ENCODE data around the gene PLCH2. TPM values are rescaled to one million over a fixed set of nuclear protein-coding genes. Genes with fewer than 3 reads are reported as not detected.

Gene PLCH2
- total RNA-seq, 2 donors from 2014 or later = 5.7 to 27.4 TPM

DNA sequence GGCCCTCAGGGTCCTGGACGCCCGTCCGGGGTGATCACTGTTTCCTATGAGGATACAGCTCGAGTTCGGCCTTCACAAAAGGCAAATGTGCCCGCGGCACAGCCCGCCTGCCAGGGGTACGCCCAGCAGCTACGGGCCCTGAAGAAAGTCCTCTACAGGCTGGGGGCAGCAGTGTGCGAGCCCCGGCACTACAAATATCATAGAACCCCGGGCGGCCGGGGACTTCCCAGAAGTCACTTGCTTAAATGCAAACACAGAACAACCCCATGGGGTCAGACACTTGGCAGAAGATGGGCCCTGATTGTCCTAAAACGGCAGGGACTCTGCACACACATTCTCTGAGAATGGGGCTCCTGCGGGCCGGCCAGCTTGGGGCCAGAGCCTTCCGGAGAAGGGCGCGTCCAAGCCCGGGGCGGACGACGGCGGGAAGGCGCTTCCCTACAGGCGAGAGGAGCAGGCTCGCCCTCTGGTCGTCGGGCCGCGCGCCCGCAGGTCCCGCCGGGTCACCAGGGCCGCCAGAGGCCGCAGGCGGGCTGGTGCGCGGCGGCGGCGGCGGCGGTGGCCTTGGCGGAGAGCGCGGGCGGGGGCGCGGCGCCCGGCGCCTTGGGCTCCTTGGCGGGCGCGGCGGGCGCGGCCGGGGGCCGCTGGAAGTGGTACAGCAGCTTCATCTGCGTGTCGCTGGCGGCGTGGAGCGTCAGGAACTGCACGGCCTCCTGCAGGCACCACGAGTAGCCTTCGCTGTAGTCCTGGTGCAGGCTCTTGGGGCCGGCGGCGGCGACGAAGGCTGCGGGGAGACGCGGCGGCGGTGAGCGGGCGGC is 53.1 kb downstream of the PLCH2 start:
- intact Hi-C loops (cut with DNase I) = no loop called here
- WGBS, 2 donors = 14% methylated on average over 62 of the region's 84 CpGs; no CpG with 5 or more reads in 1 of the 2 donors
- Histone ChIP-seq H3K27me3 (no peaks in the 10 kb centered on the region), H3K9me3 (no peaks in the 10 kb centered on the region), H3K4me3 (no peak overlapping the region), H3K36me3 (replicated peaks in 1 of 2; ENCODE audit: insufficient read depth in 1 of 2, low read depth in 2 of 2) (no peaks in the 10 kb centered on the region), H3K4me1 (peaks cover 64% of the 10 kb centered on the region), H3K27ac (no peak overlapping the region)
- DNase-seq (peak; percentile 30 to 63 (median 42)), ATAC-seq (no peak)
- TF ChIP-seq, protein P1, sequence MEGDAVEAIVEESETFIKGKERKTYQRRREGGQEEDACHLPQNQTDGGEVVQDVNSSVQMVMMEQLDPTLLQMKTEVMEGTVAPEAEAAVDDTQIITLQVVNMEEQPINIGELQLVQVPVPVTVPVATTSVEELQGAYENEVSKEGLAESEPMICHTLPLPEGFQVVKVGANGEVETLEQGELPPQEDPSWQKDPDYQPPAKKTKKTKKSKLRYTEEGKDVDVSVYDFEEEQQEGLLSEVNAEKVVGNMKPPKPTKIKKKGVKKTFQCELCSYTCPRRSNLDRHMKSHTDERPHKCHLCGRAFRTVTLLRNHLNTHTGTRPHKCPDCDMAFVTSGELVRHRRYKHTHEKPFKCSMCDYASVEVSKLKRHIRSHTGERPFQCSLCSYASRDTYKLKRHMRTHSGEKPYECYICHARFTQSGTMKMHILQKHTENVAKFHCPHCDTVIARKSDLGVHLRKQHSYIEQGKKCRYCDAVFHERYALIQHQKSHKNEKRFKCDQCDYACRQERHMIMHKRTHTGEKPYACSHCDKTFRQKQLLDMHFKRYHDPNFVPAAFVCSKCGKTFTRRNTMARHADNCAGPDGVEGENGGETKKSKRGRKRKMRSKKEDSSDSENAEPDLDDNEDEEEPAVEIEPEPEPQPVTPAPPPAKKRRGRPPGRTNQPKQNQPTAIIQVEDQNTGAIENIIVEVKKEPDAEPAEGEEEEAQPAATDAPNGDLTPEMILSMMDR (IDR thresholded peaks at IDR 0.05) = peak in 2 of 7 experiments; percentile 30 to 41
- TF ChIP-seq POLR2A (IDR thresholded peaks at IDR 0.05) = no peak

DNA sequence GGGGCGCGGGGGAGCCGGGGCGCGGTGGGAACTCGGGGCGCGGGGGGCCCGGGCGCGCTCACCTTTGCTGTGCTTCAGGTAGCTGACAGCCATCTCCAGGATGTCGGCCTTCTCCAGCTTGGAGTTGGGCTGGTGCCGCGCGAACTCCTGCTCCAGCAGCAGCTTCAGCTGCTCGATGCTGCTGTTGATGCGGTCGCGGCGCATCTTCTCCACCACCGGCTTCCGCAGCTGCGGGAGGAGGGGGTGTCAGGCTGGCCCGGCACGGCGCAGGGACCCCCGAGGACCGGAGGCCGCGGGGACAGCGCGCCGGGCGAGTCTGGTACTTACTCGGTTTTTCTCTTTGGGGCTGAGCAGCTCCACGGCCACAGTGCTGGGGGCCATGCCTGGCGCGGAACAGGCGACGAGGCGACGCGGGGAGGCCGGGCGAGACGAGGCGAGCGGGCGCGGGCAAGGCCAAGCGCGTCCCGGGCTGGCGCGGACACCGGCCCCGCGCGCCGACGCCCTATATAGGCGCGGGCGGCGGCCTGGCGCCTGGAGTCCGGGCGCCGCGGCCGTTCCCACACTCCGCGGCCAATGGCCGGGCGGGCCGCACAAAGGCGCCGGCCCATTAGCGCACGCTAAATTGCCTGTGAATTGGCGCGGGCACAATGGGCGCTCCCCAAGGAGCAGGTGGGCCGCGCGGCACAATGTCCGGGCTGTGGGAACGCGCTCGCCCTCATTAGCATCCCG is 53.9 kb downstream of the PLCH2 start, which contains the start of gene HES5:
Gene HES5 (minus strand): TSS at position 480 of the 729 bp plus-strand sequence. CDS start 99 bp downstream, at position 381.
- Histone ChIP-seq H3K27me3 (no peaks in the 10 kb centered on the region), H3K36me3 (replicated peaks in 1 of 2; ENCODE audit: insufficient read depth in 1 of 2, low read depth in 2 of 2) (no peaks in the 10 kb centered on the region), H3K27ac (peak within 1 kb of the TSS in 1 of 4 donors; percentile 30), H3K4me1 (peaks cover 56% of the 10 kb centered on the region), H3K9me3 (no peaks in the 10 kb centered on the region), H3K4me3 (no peak within 1 kb of the TSS)
- intact Hi-C loops (cut with DNase I) = loop anchor here (10.0 kb wide), 1 partner anchor 55 kb away; the partner anchor contains the start of gene PRXL2B
- WGBS, 2 donors = 3 to 12% methylated on average over 10 to 55 of the region's 91 CpGs
- peak in 1 of 4 donors; percentile 31 for DNase-seq
- no peak for TF ChIP-seq POLR2A (IDR thresholded peaks at IDR 0.05)
- TF ChIP-seq, protein P1 (IDR thresholded peaks at IDR 0.05) = no peak
- no peak for ATAC-seq

DNA sequence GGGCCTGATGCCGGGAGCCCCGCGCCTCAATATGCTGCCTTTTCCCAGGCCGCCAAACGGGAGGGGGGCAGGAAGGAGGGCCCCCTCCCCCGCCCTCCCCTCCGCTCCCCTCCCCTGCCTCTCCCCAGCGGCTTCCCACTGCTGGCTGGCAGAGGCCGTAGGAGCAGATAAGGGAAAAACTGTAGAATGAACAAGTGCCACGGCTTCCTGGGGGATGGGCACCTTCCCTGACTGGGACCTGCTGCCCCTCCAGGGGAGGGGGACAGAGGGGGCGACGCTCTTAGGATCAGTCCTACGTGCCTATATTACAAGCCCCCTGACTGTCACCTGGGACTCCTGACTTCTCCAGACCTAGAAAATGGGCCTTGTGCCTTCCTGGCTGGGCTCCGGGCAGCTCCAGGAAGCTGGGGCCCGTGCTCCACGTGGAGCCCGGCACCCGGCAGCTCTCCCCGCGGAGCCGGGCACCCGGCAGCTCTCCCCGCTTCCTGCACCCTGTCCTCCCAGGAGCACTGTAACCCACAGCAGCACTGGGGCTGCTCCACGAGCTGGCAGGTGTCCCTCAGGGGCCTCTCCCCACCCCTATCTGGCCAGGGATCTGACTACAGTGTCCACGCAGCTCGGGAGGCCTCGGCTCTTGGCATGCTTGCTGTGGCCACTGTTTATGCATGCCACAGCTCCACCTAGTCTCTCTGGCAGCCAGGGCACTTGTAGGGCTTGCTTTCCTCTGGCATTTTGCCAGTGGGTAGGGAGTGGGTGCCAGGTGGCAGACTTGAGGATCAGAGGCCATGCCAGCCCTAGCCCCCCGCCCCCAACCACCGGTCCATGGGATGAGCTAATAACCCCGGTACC is 54.6 kb downstream of the PLCH2 start:
- Histone ChIP-seq H3K36me3 (replicated peaks in 1 of 2; ENCODE audit: insufficient read depth in 1 of 2, low read depth in 2 of 2) (no peaks in the 10 kb centered on the region), H3K4me3 (no peak overlapping the region), H3K27ac (peak overlapping the region in 1 of 4 donors; percentile 30), H3K27me3 (no peaks in the 10 kb centered on the region), H3K9me3 (no peaks in the 10 kb centered on the region), H3K4me1 (peaks cover 49% of the 10 kb centered on the region)
- DNase-seq (peak; percentile 41 to 75 (median 55)), ATAC-seq (no peak)
- WGBS, 2 donors = 15 to 19% methylated on average over 8 to 27 of the region's 30 CpGs
- TF ChIP-seq POLR2A (IDR thresholded peaks at IDR 0.05) = no peak
- TF ChIP-seq, protein P1 (IDR thresholded peaks at IDR 0.05) = peak in 2 of 7 experiments; percentile 4 to 5
- intact Hi-C loops (cut with DNase I) = loop anchor here (10.0 kb wide), 1 partner anchor 54 kb away; the partner anchor contains the start of gene PRXL2B

DNA sequence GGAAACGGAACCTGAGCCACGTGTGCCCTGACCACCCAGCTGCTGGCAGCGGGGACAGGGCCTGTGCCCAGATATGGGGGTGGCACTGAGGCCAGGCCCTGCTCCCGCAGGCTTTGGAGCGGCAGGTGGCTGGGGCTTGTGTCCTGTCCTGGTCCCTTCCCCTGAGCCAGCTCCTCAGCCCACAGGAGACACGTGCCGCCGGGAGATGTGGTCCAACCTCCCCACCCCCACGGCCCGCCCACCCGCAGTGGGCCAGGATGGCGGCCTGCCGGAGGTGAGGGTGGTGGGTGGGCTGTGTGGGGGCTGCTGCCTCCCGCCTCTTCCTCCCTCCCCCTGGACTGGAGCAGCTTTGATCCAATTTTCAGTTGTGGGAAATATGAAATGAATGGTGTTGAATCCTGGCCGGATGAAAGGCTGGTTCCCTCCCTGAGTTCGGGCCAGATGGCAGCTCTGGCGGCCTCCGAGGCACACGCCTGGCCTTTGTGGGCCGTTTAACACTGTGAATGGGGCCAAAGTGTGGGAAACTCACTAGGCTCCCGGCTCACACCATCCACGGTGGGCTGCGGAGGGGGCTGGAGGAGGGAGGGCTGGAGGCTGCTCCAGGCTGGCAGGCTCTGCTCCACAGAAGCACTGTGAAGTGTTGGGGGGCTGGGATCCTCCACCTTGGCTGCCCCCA is 56.5 kb downstream of the PLCH2 start:
- Histone ChIP-seq H3K9me3 (no peaks in the 10 kb centered on the region), H3K36me3 (replicated peaks in 1 of 2; ENCODE audit: insufficient read depth in 1 of 2, low read depth in 2 of 2) (no peaks in the 10 kb centered on the region), H3K4me1 (peaks cover 38% of the 10 kb centered on the region), H3K4me3 (no peak overlapping the region), H3K27ac (no peak overlapping the region), H3K27me3 (no peaks in the 10 kb centered on the region)
- DNase-seq = no peak
- TF ChIP-seq, protein P1 (IDR thresholded peaks at IDR 0.05) = no peak
- TF ChIP-seq POLR2A (IDR thresholded peaks at IDR 0.05) = no peak
- WGBS, 2 donors = 62 to 79% methylated on average over 11 to 14 of the region's 23 CpGs
- no peak for ATAC-seq
- intact Hi-C loops (cut with DNase I) = loop anchor here (10.0 kb wide), 1 partner anchor 52 kb away; the partner anchor contains the start of gene PRXL2B

Measured in body of pancreas (tissue), 4 donors.